Nephron (organoid): Measurements from ENCODE around the gene ADCYAP1R1.
A peak's percentile ranks its signal among the peaks of the same experiment; 100 is the strongest.

Experiments used
- H3K27ac Mint-ChIP-seq, 3 experiments: 2 replicates each; pipeline ENCODE4 v1.8.0; 2020; ENCODE audit warnings: mixed read lengths in 3 of 3, mild to moderate bottlenecking in 2 of 3, moderate library complexity in 1 of 3
- H3K27me3 Mint-ChIP-seq: 2 replicates; pipeline ENCODE4 v1.8.0; 2021; ENCODE audit warnings: low read depth, mild to moderate bottlenecking, moderate library complexity, mixed read lengths
- H3K36me3 Mint-ChIP-seq: 2 replicates; pipeline ENCODE4 v1.8.0; 2020; ENCODE audit warnings: low read depth, mixed read lengths
- H3K4me1 Mint-ChIP-seq: 2 replicates; pipeline ENCODE4 v1.8.0; 2020; ENCODE audit warnings: mixed read lengths
- H3K4me3 Mint-ChIP-seq, 3 experiments: 2 replicates each; pipeline ENCODE4 v1.8.0; 2020; ENCODE audit warnings: mild to moderate bottlenecking in 3 of 3, mixed read lengths in 3 of 3, moderate library complexity in 2 of 3
- H3K9me3 Mint-ChIP-seq: 2 replicates; pipeline ENCODE4 v1.8.0; 2020; ENCODE audit warnings: mixed read lengths
- CTCF ChIP-seq, 3 experiments: fragments of 200-600 bp; sonication (generic); IDR thresholded peaks; one replicate each; pipeline ENCODE4 v1.5.0; 2021; ENCODE audit warnings: antibody characterized with exemption in 3 of 3; ENCODE audit not compliant: unreplicated experiment in 3 of 3

The ADCYAP1R1 gene

DNA sequence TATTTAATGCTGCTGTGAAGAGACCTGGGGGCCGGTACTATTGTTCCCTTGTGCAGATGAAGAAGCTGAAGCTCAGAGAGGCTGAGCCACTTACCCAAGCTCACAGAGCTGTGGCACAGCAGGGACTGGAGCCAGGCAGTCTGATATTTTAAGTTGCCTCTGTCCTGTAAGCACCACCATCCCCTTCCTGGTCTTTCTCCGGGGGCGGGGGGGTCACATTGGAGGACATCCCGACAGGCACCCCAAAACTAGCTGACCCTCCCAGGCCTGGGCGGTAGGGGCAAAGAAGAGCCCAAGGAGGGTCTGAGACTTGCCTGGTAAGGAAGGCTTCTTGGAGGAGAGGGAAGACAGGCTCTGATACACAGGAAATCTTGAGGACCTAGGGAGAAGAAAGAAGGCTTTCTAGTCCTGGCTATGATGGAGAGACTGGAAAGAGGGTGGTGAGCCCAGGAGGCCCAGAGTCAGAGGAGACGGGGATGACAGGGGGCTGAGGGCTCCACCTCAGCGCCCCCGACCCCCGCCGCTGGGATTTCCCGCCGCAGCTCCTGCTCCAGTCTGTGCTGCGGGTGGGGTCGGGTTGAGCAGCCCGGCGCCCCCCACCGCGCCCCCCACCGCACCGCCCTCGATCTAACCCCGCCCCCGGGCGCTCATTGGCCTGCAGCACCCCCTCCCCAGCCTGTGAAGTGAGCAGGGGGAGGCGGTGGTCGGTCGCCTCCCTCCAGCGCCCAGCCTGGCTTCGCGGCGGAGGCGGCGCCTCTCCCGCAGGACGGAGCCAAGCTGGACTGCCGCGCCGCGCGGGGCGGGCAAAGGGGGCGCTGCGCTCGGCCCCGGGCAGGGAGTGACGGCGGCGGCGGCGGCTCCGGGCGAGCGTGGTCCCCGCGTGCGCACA is at the start of gene ADCYAP1R1:
Gene ADCYAP1R1, plus strand, starts transcription at position 711 of the 889 bp plus-strand sequence. CDS start 10,957 bp downstream, outside the sequence.
- Mint-ChIP-seq H3K4me3 (peak within 1 kb of the TSS; percentile 83 to 90 (median 88)), H3K9me3 (no peaks in the 10 kb centered on the region), H3K27ac (peak within 1 kb of the TSS in 1 of 3 experiments; percentile 36), H3K36me3 (no peaks in the 10 kb centered on the region), H3K4me1 (peaks cover 43% of the 10 kb centered on the region), H3K27me3 (peaks cover 86% of the 10 kb centered on the region)
- TF ChIP-seq CTCF (IDR thresholded peaks at IDR 0.05; ENCODE audit: unreplicated experiment in 3 of 3), result peak in 2 of 3 experiments; percentile 14 to 35

GRCh38 chr7:31003097-31003496 is 49.0 kb upstream of the ADCYAP1R1 start:
- no peak overlapping the region for H3K4me3 Mint-ChIP-seq
- H3K27me3 Mint-ChIP-seq, result peaks cover 26% of the 10 kb centered on the region
- no peaks in the 10 kb centered on the region for H3K36me3 Mint-ChIP-seq
- no peak for TF ChIP-seq CTCF (IDR thresholded peaks at IDR 0.05; ENCODE audit: unreplicated experiment in 3 of 3)
- peaks cover 5% of the 10 kb centered on the region for H3K4me1 Mint-ChIP-seq
- no peak overlapping the region for H3K27ac Mint-ChIP-seq
- H3K9me3 Mint-ChIP-seq, result peaks cover 4% of the 10 kb centered on the region

DNA sequence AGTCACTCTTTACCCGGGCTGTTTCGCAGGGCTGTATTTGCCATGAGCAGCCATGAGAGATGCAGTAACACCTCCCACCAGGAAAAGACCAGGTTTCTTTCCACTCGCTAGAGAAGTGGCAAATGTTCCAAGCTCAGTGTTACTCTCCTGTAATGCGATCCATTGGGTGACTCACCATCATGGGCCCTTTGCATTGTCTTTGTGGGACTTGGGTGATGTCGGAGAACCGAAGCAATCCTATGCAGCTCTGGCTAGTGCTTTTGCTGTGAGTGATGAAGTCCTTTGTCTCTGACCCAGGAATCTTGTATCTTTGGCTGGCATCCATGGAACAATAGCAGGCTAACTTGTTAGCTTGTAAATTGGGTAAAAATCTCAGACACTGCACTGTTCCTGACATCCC is 48.4 kb upstream of the ADCYAP1R1 start:
- no peak for TF ChIP-seq CTCF (IDR thresholded peaks at IDR 0.05; ENCODE audit: unreplicated experiment in 3 of 3)
- Mint-ChIP-seq H3K4me1 (peaks cover 5% of the 10 kb centered on the region), H3K4me3 (no peak overlapping the region), H3K27me3 (peaks cover 26% of the 10 kb centered on the region), H3K27ac (no peak overlapping the region), H3K36me3 (no peaks in the 10 kb centered on the region), H3K9me3 (peaks cover 4% of the 10 kb centered on the region)

- Mint-ChIP-seq H3K27me3 (peaks cover 26% of the 10 kb centered on the region), H3K4me1 (peaks cover 5% of the 10 kb centered on the region), H3K27ac (no peak overlapping the region), H3K4me3 (no peak overlapping the region), H3K36me3 (no peaks in the 10 kb centered on the region), H3K9me3 (peaks cover 4% of the 10 kb centered on the region)
- TF ChIP-seq CTCF (IDR thresholded peaks at IDR 0.05; ENCODE audit: unreplicated experiment in 3 of 3), result no peak
Measured at GRCh38 chr7:31004393-31004792, 47.7 kb upstream of the ADCYAP1R1 start.

DNA sequence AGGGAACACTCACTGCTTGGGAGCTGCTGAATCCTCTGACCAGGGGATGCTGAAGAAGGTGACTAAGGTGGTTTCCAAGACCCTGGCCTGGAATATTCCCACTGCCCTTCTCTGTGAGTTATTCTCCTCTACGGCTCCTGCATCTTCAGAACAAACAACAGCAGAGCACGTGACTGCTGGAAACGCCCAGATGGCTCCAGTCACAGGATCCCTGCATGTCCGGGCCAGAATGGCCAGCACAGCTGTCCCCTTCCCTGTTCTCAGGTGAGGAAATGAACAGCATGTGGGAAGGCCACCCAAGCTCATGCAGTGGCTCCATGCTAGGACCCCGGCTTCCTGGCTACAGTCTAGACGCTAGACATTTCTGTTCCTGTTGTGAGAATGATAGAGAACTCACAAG is 45.3 kb upstream of the ADCYAP1R1 start:
- Mint-ChIP-seq H3K4me1 (no peaks in the 10 kb centered on the region), H3K9me3 (peaks cover 16% of the 10 kb centered on the region), H3K27me3 (peaks cover 16% of the 10 kb centered on the region), H3K36me3 (no peaks in the 10 kb centered on the region), H3K4me3 (no peak overlapping the region), H3K27ac (no peak overlapping the region)
- TF ChIP-seq CTCF (IDR thresholded peaks at IDR 0.05; ENCODE audit: unreplicated experiment in 3 of 3), result no peak

GRCh38 chr7:31007634-31008033 is 44.5 kb upstream of the ADCYAP1R1 start:
- H3K4me3 Mint-ChIP-seq, result no peak overlapping the region
- H3K27ac Mint-ChIP-seq, result no peak overlapping the region
- peaks cover 12% of the 10 kb centered on the region for H3K9me3 Mint-ChIP-seq
- no peaks in the 10 kb centered on the region for H3K36me3 Mint-ChIP-seq
- TF ChIP-seq CTCF (IDR thresholded peaks at IDR 0.05; ENCODE audit: unreplicated experiment in 3 of 3), result no peak
- no peaks in the 10 kb centered on the region for H3K4me1 Mint-ChIP-seq
- peaks cover 16% of the 10 kb centered on the region for H3K27me3 Mint-ChIP-seq
